ENCODE results near the gene NTN1.

DNA sequence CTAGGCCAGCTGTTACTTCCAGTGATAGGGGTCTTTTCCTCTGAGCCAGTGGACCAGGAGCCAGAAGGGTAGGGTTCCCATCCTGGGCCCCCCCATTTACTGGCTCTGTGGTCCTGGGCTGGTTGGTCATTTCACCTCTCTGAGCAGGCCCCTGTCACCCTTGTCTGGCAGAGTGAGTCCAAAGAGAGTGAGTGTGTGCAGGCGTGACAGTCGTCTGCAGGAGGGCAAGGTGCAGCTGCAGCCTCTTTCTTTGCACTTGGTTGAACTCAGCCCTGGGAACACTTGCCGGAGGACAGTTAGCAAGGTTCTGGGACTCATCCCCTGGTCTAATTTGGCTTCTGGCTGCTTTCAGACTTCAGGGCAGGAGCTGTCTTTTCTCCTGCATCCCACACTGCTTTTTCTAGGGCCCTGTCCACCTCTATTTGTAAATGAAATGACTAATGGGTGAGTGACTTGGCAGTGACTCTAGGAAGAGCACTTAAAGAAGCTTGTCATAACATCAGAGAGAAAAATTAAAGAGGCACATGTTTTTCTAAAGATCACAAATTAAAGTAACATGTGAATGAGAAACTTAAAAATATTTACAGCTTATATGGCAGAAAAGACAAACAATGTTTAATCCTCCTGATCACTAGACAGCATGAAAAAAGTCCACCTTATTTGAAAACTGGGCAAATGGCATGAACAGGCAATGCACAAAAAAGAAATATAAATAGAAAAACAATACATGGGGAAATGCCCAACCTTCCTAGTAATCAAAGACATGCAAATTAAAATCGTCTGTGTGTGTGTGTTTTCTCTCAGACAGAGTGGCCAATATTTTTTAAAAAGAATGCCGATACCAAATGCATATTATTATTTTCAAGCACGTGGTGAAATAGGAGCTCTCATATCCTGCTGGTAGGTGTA is 137.5 kb downstream of the NTN1 start:
- no peak for TF ChIP-seq POLR2A (IDR thresholded peaks at IDR 0.05)
- TF ChIP-seq, protein P1, sequence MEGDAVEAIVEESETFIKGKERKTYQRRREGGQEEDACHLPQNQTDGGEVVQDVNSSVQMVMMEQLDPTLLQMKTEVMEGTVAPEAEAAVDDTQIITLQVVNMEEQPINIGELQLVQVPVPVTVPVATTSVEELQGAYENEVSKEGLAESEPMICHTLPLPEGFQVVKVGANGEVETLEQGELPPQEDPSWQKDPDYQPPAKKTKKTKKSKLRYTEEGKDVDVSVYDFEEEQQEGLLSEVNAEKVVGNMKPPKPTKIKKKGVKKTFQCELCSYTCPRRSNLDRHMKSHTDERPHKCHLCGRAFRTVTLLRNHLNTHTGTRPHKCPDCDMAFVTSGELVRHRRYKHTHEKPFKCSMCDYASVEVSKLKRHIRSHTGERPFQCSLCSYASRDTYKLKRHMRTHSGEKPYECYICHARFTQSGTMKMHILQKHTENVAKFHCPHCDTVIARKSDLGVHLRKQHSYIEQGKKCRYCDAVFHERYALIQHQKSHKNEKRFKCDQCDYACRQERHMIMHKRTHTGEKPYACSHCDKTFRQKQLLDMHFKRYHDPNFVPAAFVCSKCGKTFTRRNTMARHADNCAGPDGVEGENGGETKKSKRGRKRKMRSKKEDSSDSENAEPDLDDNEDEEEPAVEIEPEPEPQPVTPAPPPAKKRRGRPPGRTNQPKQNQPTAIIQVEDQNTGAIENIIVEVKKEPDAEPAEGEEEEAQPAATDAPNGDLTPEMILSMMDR (IDR thresholded peaks at IDR 0.05): no peak

All from uterus (tissue), 2 donors.